Trophoblast cell (in vitro differentiated cells and primary cell): ENCODE measurements around the gene CXXC5.

Experiments used
- DNase-seq, 2 donors: peaks; one replicate each; pipeline ENCODE4 v3.0.0-alpha.2; 2016
- H2AFZ ChIP-seq: 2 replicates; pipeline ENCODE4 v1.6.1; 2013; ENCODE audit warnings: low read length, moderate library complexity, mild to moderate bottlenecking; ENCODE audit not compliant: insufficient read depth, poor library complexity
- H2AK5ac ChIP-seq: 2 replicates; pipeline ENCODE4 v1.6.1; 2013; ENCODE audit warnings: mild to moderate bottlenecking, low read length
- H2BK120ac ChIP-seq: 2 replicates; pipeline ENCODE4 v1.6.1; 2013; ENCODE audit warnings: low read length, mild to moderate bottlenecking, moderate library complexity; ENCODE audit not compliant: insufficient read depth, poor library complexity
- H2BK12ac ChIP-seq: 2 replicates; pipeline ENCODE4 v1.6.1; 2013; ENCODE audit warnings: mild to moderate bottlenecking, low read length, moderate library complexity
- H2BK5ac ChIP-seq: 2 replicates; pipeline ENCODE4 v1.6.1; 2013; ENCODE audit warnings: low read length, low read depth, moderate library complexity, mild to moderate bottlenecking; ENCODE audit not compliant: poor library complexity
- H3K14ac ChIP-seq: 2 replicates; pipeline ENCODE4 v1.6.1; 2013; ENCODE audit warnings: mild to moderate bottlenecking, low read length
- H3K18ac ChIP-seq: 2 replicates; pipeline ENCODE4 v1.6.1; 2013; ENCODE audit warnings: mild to moderate bottlenecking, low read length
- H3K23ac ChIP-seq: 2 replicates; pipeline ENCODE4 v1.6.1; 2013; ENCODE audit warnings: low read length
- H3K27ac ChIP-seq: 2 replicates; pipeline ENCODE4 v1.5.1; 2013; ENCODE audit warnings: low read depth, mild to moderate bottlenecking, inconsistent platforms, low read length, moderate library complexity
- H3K27me3 ChIP-seq: 2 replicates; pipeline ENCODE4 v1.6.1; 2013; ENCODE audit warnings: inconsistent platforms, mild to moderate bottlenecking, low read length, moderate library complexity; ENCODE audit not compliant: insufficient read depth
- H3K36me3 ChIP-seq, 2 experiments: 1 replicate in 1 of 2; 2 replicates in 1 of 2; pipeline ENCODE4 v1.6.1; 2013; ENCODE audit warnings: low read length in 2 of 2, mild to moderate bottlenecking in 2 of 2, moderate library complexity in 1 of 2; ENCODE audit not compliant: insufficient read depth in 2 of 2, control insufficient read depth in 1 of 2
- H3K4ac ChIP-seq: 2 replicates; pipeline ENCODE4 v1.6.1; 2013; ENCODE audit warnings: low read depth, mild to moderate bottlenecking, low read length, moderate library complexity
- H3K4me1 ChIP-seq, 2 experiments: 1 replicate in 1 of 2; 2 replicates in 1 of 2; pipeline ENCODE4 v1.6.1; 2013; ENCODE audit warnings: low read length in 2 of 2, mild to moderate bottlenecking in 2 of 2, moderate library complexity in 1 of 2; ENCODE audit not compliant: insufficient read depth in 2 of 2, control insufficient read depth in 1 of 2
- H3K4me2 ChIP-seq: 2 replicates; pipeline ENCODE4 v1.6.1; 2013; ENCODE audit warnings: inconsistent platforms, mild to moderate bottlenecking, low read length, moderate library complexity
- H3K4me3 ChIP-seq: 2 replicates; pipeline ENCODE4 v1.5.1; 2013; ENCODE audit warnings: mild to moderate bottlenecking, low read depth, low read length, inconsistent platforms
- H3K79me1 ChIP-seq: one replicate; pipeline ENCODE4 v1.6.1; 2013; ENCODE audit warnings: low read length
- H3K79me2 ChIP-seq: 2 replicates; pipeline ENCODE4 v1.6.1; 2013; ENCODE audit warnings: low read length, mild to moderate bottlenecking; ENCODE audit not compliant: control insufficient read depth, insufficient read depth, poor library complexity
- H3K9ac ChIP-seq: 2 replicates; pipeline ENCODE4 v1.6.1; 2013; ENCODE audit warnings: mild to moderate bottlenecking, low read length
- H3K9me3 ChIP-seq: 2 replicates; pipeline ENCODE4 v1.6.1; 2013; ENCODE audit warnings: low read depth, mild to moderate bottlenecking, control low read depth, inconsistent platforms, low read length; ENCODE audit not compliant: insufficient read depth
- H4K12ac ChIP-seq: 2 replicates; pipeline ENCODE4 v1.6.1; 2013; ENCODE audit warnings: low read depth, mild to moderate bottlenecking, low read length, moderate library complexity
- H4K8ac ChIP-seq: 2 replicates; pipeline ENCODE4 v1.6.1; 2013; ENCODE audit warnings: low read depth, mild to moderate bottlenecking, low read length, moderate library complexity
- H4K91ac ChIP-seq: one replicate; pipeline ENCODE4 v1.6.1; 2013; ENCODE audit warnings: low read depth, mild to moderate bottlenecking, low read length, moderate library complexity
- WGBS: extraction: QIAGEN DNeasy Blood & Tissue Kit; methylation state at CpG from one replicate; pipeline ENCODE4 v1.1.7; 2013; ENCODE audit warnings: missing lambda C conversion rate; ENCODE audit not compliant: insufficient read length, insufficient coverage; ENCODE audit errors: extremely low coverage; 5-methylcytosine and 5-hydroxymethylcytosine counted together

The CXXC5 gene

GRCh38 chr5:139676406-139676805 lies 28.3 kb downstream of the CXXC5 start:
- H3K9ac ChIP-seq, result no peak overlapping the region
- H2BK12ac ChIP-seq, result no peak overlapping the region
- H4K8ac ChIP-seq, result no peak overlapping the region
- no peak overlapping the region for H3K4me3 ChIP-seq
- H3K9me3 ChIP-seq, result no peaks in the 10 kb centered on the region
- no peak overlapping the region for H2BK120ac ChIP-seq
- H3K36me3 ChIP-seq, result peaks cover 25 to 44% of the 10 kb centered on the region in 2 experiments
- no peak for DNase-seq
- H4K91ac ChIP-seq, result no peak overlapping the region
- H3K79me2 ChIP-seq, result peaks cover 13% of the 10 kb centered on the region
- H3K14ac ChIP-seq, result no peak overlapping the region
- no peaks in the 10 kb centered on the region for H3K27me3 ChIP-seq
- H3K4me1 ChIP-seq, result peaks cover 20 to 31% of the 10 kb centered on the region in 2 experiments
- H3K4me2 ChIP-seq, result no peak overlapping the region
- peaks cover 7% of the 10 kb centered on the region for H3K79me1 ChIP-seq
- no peak overlapping the region for H4K12ac ChIP-seq
- H3K4ac ChIP-seq, result peak overlapping the region; percentile 19
- no peak overlapping the region for H2BK5ac ChIP-seq
- no peak overlapping the region for H3K27ac ChIP-seq
- H3K18ac ChIP-seq, result no peak overlapping the region
- H3K23ac ChIP-seq, result no peak overlapping the region
- H2AK5ac ChIP-seq, result no peak overlapping the region
- no peak overlapping the region for H2AFZ ChIP-seq
- WGBS, result no CpG with 5 or more reads among the region's 3 CpGs

DNA sequence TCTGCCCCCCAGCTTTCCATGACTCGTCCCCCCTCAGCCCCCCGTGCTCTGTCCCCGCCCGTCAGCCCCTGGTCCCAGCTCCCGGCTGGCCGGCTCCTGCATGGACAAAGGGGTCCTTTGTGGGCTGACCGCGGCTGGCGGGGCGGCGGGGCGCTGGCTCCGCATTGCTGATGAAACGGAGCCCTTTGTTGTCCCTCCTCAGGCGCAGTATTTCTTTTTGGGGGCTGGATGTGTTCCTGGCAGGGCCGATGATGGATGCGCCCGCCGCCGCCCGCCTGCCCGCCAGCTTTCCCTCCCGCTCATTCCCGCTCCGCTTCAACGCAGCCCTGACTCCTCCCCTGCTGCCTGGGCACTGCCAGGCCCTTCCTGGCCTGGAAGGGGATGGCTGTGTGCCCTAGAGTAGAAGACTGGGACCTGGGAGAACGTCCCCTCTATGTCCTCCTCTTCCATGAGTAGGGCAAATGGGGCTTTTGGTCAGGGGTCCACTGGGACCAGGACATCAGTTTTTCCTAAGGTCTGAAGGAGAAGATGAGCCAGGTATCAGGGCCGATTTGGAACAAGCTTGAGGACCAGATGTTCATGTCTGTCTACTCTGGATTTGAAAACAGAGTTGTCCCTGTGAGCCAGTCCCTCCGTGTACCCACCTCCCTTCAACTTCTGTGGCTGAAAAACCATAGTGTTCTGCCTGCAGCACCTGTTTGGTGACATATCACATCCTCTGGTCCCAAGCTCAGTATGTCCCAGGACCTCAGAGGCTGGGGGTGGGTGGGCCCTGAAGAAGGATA lies 29.0 kb downstream of the CXXC5 start:
- H3K18ac ChIP-seq, result no peak overlapping the region
- WGBS, result no CpG with 5 or more reads among the region's 29 CpGs
- H3K27me3 ChIP-seq, result no peaks in the 10 kb centered on the region

GRCh38 chr5:139677736-139678613 lies 29.8 kb downstream of the CXXC5 start:
- H3K4me1 ChIP-seq, result peaks cover 7 to 19% of the 10 kb centered on the region in 2 experiments

More for the DNA sequence above, 29.0 kb downstream of the CXXC5 start:
- Histone ChIP-seq H4K91ac (no peak overlapping the region), H3K9me3 (no peaks in the 10 kb centered on the region), H3K4me1 (peaks cover 16 to 27% of the 10 kb centered on the region in 2 experiments), H3K4me3 (no peak overlapping the region), H4K8ac (no peak overlapping the region), H2AFZ (no peak overlapping the region), H3K27ac (no peak overlapping the region), H2AK5ac (no peak overlapping the region), H2BK120ac (no peak overlapping the region), H3K23ac (no peak overlapping the region), H3K79me2 (peaks cover 9% of the 10 kb centered on the region), H2BK12ac (no peak overlapping the region), H3K4ac (peak overlapping the region; percentile 50), H2BK5ac (no peak overlapping the region), H3K14ac (no peak overlapping the region), H3K79me1 (peaks cover 4% of the 10 kb centered on the region), H3K9ac (no peak overlapping the region), H3K4me2 (no peak overlapping the region), H4K12ac (no peak overlapping the region), H3K36me3 (peaks cover 32 to 49% of the 10 kb centered on the region in 2 experiments)
- DNase-seq, result no peak

GRCh38 chr5:139678751-139679750 lies 30.9 kb downstream of the CXXC5 start:
- Histone ChIP-seq H3K14ac (no peak overlapping the region), H3K79me2 (peaks cover 2% of the 10 kb centered on the region), H3K4ac (no peak overlapping the region), H2BK12ac (no peak overlapping the region), H3K4me3 (no peak overlapping the region), H3K23ac (no peak overlapping the region), H2AK5ac (no peak overlapping the region), H3K4me2 (no peak overlapping the region), H2BK5ac (no peak overlapping the region), H3K18ac (peak overlapping the region; percentile 16), H3K9me3 (no peaks in the 10 kb centered on the region), H2BK120ac (no peak overlapping the region), H3K36me3 (peaks cover 48 to 63% of the 10 kb centered on the region in 2 experiments), H3K4me1 (peaks cover 0 to 11% of the 10 kb centered on the region in 2 experiments), H3K27me3 (no peaks in the 10 kb centered on the region), H4K12ac (no peak overlapping the region), H4K8ac (no peak overlapping the region), H4K91ac (no peak overlapping the region), H2AFZ (no peak overlapping the region), H3K79me1 (no peaks in the 10 kb centered on the region), H3K27ac (no peak overlapping the region), H3K9ac (no peak overlapping the region)
- whole genome bisulfite sequencing, result no CpG with 5 or more reads among the region's 17 CpGs
- DNase-seq, result no peak

More at GRCh38 chr5:139677736-139678613, 29.8 kb downstream of the CXXC5 start:
- H2BK5ac ChIP-seq, result no peak overlapping the region
- H3K27ac ChIP-seq, result no peak overlapping the region
- H3K4me2 ChIP-seq, result no peak overlapping the region
- H3K4ac ChIP-seq, result no peak overlapping the region
- no peak overlapping the region for H3K23ac ChIP-seq
- H3K9ac ChIP-seq, result peak overlapping the region; percentile 38
- no peak overlapping the region for H4K91ac ChIP-seq
- no CpG with 5 or more reads among the region's 22 CpGs for WGBS
- H3K36me3 ChIP-seq, result peaks cover 39 to 53% of the 10 kb centered on the region in 2 experiments
- no peaks in the 10 kb centered on the region for H3K79me1 ChIP-seq
- H4K12ac ChIP-seq, result no peak overlapping the region
- no peak overlapping the region for H3K18ac ChIP-seq
- H2BK120ac ChIP-seq, result no peak overlapping the region
- H3K4me3 ChIP-seq, result no peak overlapping the region
- H2BK12ac ChIP-seq, result no peak overlapping the region
- H4K8ac ChIP-seq, result no peak overlapping the region
- H3K14ac ChIP-seq, result no peak overlapping the region
- H3K27me3 ChIP-seq, result no peaks in the 10 kb centered on the region
- H2AFZ ChIP-seq, result no peak overlapping the region
- no peak overlapping the region for H2AK5ac ChIP-seq
- peaks cover 3% of the 10 kb centered on the region for H3K79me2 ChIP-seq
- H3K9me3 ChIP-seq, result no peaks in the 10 kb centered on the region
- no peak for DNase-seq
